PC-9 (cell line): ENCODE results near the gene CHIC2. TPM values are rescaled to one million over a fixed set of nuclear protein-coding genes. Genes with fewer than 3 reads are reported as not detected.

Experiments
- BruUV-seq: library from RNA; stranded (reverse); fragments of 400-500 nt; replicated peaks from 2 replicates; lab custom pipeline; 2021; lab: Mats Ljungman, UMichigan
- CTCF ChIA-PET: fragments of 300-600 bp; sonication (Branson Sonifier 250); formaldehyde crosslinking; loops from one replicate; lab custom pipeline; 2022; ENCODE audit warnings: antibody characterized with exemption; lab: Charles Lee
- POLR2A ChIA-PET: fragments of 300-600 bp; sonication (Branson Sonifier 250); formaldehyde crosslinking; loops from one replicate; lab custom pipeline; 2022; ENCODE audit warnings: antibody characterized with exemption; ENCODE audit not compliant: unreplicated experiment; lab: Charles Lee
- DNase-seq, 2 experiments: peaks; one replicate each; pipeline versions ENCODE4 v3.0.0 to v3.0.0-alpha.2; 2015 to 2022; ENCODE audit warnings: mixed read lengths in 1 of 2
- H2AFZ ChIP-seq: fragments of 200-600 bp; sonication (generic); 2 replicates; pipeline ENCODE4 v1.8.1; 2017; ENCODE audit warnings: antibody characterized with exemption
- H3F3A ChIP-seq: fragments of 200-600 bp; sonication (generic); 2 replicates; pipeline ENCODE4 v1.8.1; 2017; ENCODE audit warnings: antibody characterized with exemption, mild to moderate bottlenecking, low read depth; ENCODE audit not compliant: insufficient read depth
- H3K27ac ChIP-seq: fragments of 200-600 bp; sonication (generic); 2 replicates; pipeline ENCODE4 v1.6.1; 2016; ENCODE audit warnings: mixed run types
- H3K27me3 ChIP-seq: fragments of 200-600 bp; sonication (generic); 2 replicates; pipeline ENCODE4 v1.6.1; 2016; ENCODE audit warnings: low read depth, mixed run types; ENCODE audit not compliant: insufficient read depth
- H3K36me3 ChIP-seq: fragments of 200-600 bp; sonication (generic); 2 replicates; pipeline ENCODE4 v1.6.1; 2016; ENCODE audit warnings: low read depth, mixed run types
- H3K4me1 ChIP-seq: fragments of 200-600 bp; sonication (generic); replicated peaks from 2 replicates; pipeline ENCODE4 v1.6.1; 2016; ENCODE audit warnings: mixed run types; ENCODE audit not compliant: insufficient read depth
- H3K4me2 ChIP-seq: fragments of 200-600 bp; sonication (generic); 2 replicates; pipeline ENCODE4 v1.6.1; 2017; ENCODE audit warnings: mixed run types
- H3K4me3 ChIP-seq: fragments of 200-600 bp; sonication (generic); 2 replicates; pipeline ENCODE4 v1.6.1; 2016; ENCODE audit warnings: mixed run types
- H3K79me2 ChIP-seq: fragments of 200-600 bp; sonication (generic); 2 replicates; pipeline ENCODE4 v1.6.1; 2017; ENCODE audit warnings: low read depth, mixed run types
- H3K9me2 ChIP-seq: fragments of 200-600 bp; sonication (generic); 2 replicates; pipeline ENCODE4 v1.8.1; 2017; ENCODE audit warnings: mild to moderate bottlenecking; ENCODE audit not compliant: insufficient read depth
- H3K9me3 ChIP-seq: fragments of 200-600 bp; sonication (generic); 2 replicates; pipeline ENCODE4 v1.8.1; 2016; ENCODE audit warnings: low read depth; ENCODE audit not compliant: insufficient read depth
- H4K20me1 ChIP-seq: fragments of 200-600 bp; sonication (generic); 2 replicates; pipeline ENCODE4 v1.8.1; 2017; ENCODE audit not compliant: insufficient read depth
- EZH2 ChIP-seq: fragments of 200-600 bp; sonication (generic); IDR thresholded peaks from 2 replicates; pipeline ENCODE4 v1.8.0; 2017; ENCODE audit warnings: antibody characterized with exemption, low read depth
- intact Hi-C: fragments of 100-400 bp; cut with micrococcal nuclease; formaldehyde crosslinking; loops from one replicate; pipeline ENCODE4 v1.10.0; 2022; ENCODE audit not compliant: unreplicated experiment
- total RNA-seq: library from RNA; stranded (reverse); gene quantifications from 2 replicates; pipeline ENCODE4 v1.2.3, GENCODE V29; 2021
- TF ChIP-seq, protein P1 (sequence below): fragments of 200-600 bp; sonication (generic); conservative IDR thresholded peaks from 2 replicates; pipeline ENCODE4 v1.6.1; 2017; ENCODE audit warnings: mixed run types, antibody characterized with exemption, mild to moderate bottlenecking, moderate library complexity

CHIC2 gene
- total RNA-seq, 1 experiment from 2014 or later = 12.1 TPM

DNA sequence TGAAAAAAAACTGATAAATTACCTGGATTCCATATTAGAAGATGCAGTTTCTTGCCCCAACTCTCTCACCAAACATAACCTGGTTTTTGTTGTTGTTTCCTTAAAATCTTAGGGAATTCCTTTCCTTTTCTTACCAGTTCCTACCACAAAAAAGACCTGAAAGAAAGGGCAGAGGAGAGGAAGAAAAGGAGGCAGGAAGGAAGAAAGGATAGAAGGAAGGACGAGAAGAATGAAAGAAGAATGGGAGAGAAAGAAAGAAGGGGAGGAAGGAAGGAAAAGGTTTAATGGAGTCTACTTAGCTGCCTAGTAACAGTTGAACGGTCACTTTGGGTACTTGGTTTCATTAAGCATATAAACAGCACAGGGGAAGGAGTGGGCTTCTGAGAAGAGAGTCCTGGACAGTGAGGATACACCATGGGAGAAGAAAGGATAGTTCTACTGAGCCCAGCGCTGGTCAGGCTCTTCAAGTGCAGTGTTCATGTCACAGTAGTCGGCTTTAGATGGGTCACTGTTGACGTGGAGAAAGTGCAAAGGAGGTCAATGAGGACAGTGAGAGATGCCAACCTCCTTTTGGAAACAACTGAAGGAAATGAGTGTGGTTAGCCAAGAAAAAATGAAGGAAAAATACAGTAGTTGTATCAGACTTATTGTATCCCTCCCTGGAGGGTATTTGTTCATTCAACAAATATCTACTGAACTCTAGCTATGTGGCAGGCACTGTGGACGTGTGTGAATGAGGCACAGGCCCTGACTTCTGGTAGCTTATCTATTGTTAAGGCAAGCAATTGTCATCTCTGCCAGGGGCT, 1.1 kb upstream of the CHIC2 start:
- no TSS peak for BruUV-seq
- DNase-seq = no peak
- no peaks in the 10 kb centered on the region for H3K9me3 ChIP-seq
- H3K9me2 ChIP-seq = no peaks in the 10 kb centered on the region
- H3K27ac ChIP-seq = peak overlapping the region; percentile 59
- peak overlapping the region; percentile 85 for H3K4me2 ChIP-seq
- H3K27me3 ChIP-seq = no peaks in the 10 kb centered on the region
- ChIA-PET POLR2A (no interaction called here), CTCF (no interaction called here)
- 0 out of 2 replicates have a peak, but pooled peaks cover 4% of the 10 kb centered on the region for H3K36me3 ChIP-seq
- intact Hi-C loops = loop anchor here (2.0 to 10.0 kb wide), 2 partner anchors 17 to 149 kb away; no protein-coding TSS in a partner anchor
- 0 out of 2 replicates have a peak, but pooled peaks cover 4% of the 10 kb centered on the region for H4K20me1 ChIP-seq
- TF ChIP-seq, protein P1, sequence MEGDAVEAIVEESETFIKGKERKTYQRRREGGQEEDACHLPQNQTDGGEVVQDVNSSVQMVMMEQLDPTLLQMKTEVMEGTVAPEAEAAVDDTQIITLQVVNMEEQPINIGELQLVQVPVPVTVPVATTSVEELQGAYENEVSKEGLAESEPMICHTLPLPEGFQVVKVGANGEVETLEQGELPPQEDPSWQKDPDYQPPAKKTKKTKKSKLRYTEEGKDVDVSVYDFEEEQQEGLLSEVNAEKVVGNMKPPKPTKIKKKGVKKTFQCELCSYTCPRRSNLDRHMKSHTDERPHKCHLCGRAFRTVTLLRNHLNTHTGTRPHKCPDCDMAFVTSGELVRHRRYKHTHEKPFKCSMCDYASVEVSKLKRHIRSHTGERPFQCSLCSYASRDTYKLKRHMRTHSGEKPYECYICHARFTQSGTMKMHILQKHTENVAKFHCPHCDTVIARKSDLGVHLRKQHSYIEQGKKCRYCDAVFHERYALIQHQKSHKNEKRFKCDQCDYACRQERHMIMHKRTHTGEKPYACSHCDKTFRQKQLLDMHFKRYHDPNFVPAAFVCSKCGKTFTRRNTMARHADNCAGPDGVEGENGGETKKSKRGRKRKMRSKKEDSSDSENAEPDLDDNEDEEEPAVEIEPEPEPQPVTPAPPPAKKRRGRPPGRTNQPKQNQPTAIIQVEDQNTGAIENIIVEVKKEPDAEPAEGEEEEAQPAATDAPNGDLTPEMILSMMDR = no peak
- no peak for TF ChIP-seq EZH2
- H3K4me1 ChIP-seq = peaks cover 41% of the 10 kb centered on the region
- peak overlapping the region; percentile 85 for H2AFZ ChIP-seq
- H3K79me2 ChIP-seq = peaks cover 36% of the 10 kb centered on the region
- H3K4me3 ChIP-seq = peak overlapping the region; percentile 90; the same call in 1 of the 2 replicates
- peaks cover 15% of the 10 kb centered on the region; the same call in 1 of the 2 replicates for H3F3A ChIP-seq

DNA sequence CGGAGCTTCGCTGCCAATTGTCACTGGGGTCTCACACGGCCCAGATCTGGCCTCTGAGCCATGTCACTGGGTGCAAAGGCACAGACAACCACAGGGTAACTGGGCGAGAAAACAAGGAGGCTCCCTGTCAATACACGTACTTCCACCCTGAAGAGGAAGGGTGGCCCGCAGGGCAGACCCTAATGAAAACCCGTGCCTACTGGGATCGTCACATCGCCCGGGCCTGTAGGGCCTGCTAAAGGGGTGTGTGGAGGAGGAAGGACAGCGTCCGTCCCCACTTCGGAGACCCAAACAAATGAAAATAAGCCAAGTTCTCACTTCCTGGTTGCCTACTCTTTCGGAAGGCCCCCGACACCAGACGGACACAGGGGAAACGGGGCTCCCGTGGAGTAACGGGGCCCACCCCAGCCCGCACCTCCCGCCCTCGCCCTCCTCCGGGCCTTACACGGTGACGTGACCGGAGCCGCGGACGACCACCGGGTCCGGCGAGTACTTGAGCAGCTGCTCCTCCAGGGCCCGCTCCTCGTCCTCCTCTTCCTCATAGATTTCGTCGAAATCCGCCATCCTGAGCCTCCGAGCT, 578 bp downstream of the CHIC2 start:
- DNase-seq = no peak

DNA sequence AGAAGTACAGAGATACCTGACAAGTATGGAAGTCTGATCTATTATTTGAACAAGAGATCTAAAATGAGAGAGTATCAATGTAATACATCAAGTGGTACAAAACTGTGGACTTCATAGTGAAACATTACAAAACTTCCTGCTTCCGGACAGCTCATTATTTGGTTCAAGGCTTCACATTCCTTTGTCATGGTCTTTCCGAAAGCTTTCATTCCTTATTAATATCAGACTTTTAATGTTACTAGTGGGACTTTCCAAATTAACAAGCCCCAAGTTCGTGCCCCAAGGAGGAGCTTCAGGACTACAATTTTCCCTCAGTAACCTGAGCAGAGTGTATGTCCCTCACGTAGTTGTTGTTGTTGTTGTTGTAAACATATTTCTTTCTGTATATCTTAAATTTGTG, 1.2 kb downstream of the CHIC2 start:
- Histone ChIP-seq H3K9me2 (no peaks in the 10 kb centered on the region), H3K9me3 (no peaks in the 10 kb centered on the region), H4K20me1 (peaks cover 8% of the 10 kb centered on the region; the same call in 1 of the 2 replicates), H3K79me2 (peaks cover 55% of the 10 kb centered on the region), H3K4me2 (peak overlapping the region; percentile 84), H3F3A (peaks cover 15% of the 10 kb centered on the region; the same call in 1 of the 2 replicates), H3K36me3 (0 out of 2 replicates have a peak, but pooled peaks cover 4% of the 10 kb centered on the region), H3K4me1 (peaks cover 41% of the 10 kb centered on the region), H3K27ac (peak overlapping the region; percentile 52), H3K27me3 (no peaks in the 10 kb centered on the region), H3K4me3 (peak overlapping the region; percentile 90), H2AFZ (peak overlapping the region; percentile 87)
- POLR2A ChIA-PET = interaction anchor here (0.6 to 0.7 kb wide), 2 partner anchors 154 to 944 kb away, joined by 3 to 9 read pairs; no protein-coding TSS in a partner anchor
- BruUV-seq = no TSS peak
- CTCF ChIA-PET = no interaction called here
- intact Hi-C loops = loop anchor here (5.0 to 10.0 kb wide), 2 partner anchors 89 to 152 kb away; no protein-coding TSS in a partner anchor
- DNase-seq = peak in 1 of 2 experiments; percentile 48
- TF ChIP-seq, protein P1 = no peak
- no peak for TF ChIP-seq EZH2

More for the DNA sequence above, 578 bp downstream of the CHIC2 start:
- Histone ChIP-seq H3K4me2 (peak overlapping the region; percentile 84), H4K20me1 (peaks cover 8% of the 10 kb centered on the region; the same call in 1 of the 2 replicates), H3K9me3 (no peaks in the 10 kb centered on the region), H3K9me2 (no peaks in the 10 kb centered on the region), H3K27me3 (no peaks in the 10 kb centered on the region), H3K27ac (peak overlapping the region; percentile 52), H3K36me3 (0 out of 2 replicates have a peak, but pooled peaks cover 4% of the 10 kb centered on the region), H3K79me2 (peaks cover 53% of the 10 kb centered on the region), H3K4me3 (peak overlapping the region; percentile 90), H2AFZ (peak overlapping the region; percentile 87), H3F3A (peaks cover 15% of the 10 kb centered on the region; the same call in 1 of the 2 replicates), H3K4me1 (peaks cover 41% of the 10 kb centered on the region)
- CTCF ChIA-PET = no interaction called here
- no peak for TF ChIP-seq EZH2
- TF ChIP-seq, protein P1 = no peak
- POLR2A ChIA-PET = no interaction called here
- TSS peak; percentile 41 for BruUV-seq
- intact Hi-C loops = loop anchor here (5.0 to 10.0 kb wide), 2 partner anchors 88 to 151 kb away; no protein-coding TSS in a partner anchor
